Kidney (tissue), 14 donors: Measurements from ENCODE around the gene FOXA3. TPM values are rescaled to one million over a fixed set of nuclear protein-coding genes. Genes with fewer than 3 reads are reported as not detected.
A peak's percentile ranks its signal among the peaks of the same experiment; 100 is the strongest.

ENCODE experiments used
- DNase-seq, 5 donors: peaks; one replicate each; pipeline ENCODE4 v3.0.0-alpha.2; 2013 to 2020
- FAIRE-seq: peaks from 2 replicates; lab custom pipeline; 2012; peaks lifted over from hg19 to GRCh38; lab: Jason Lieb, UNC
- H3K27ac ChIP-seq, 2 donors: one replicate each; pipeline ENCODE4 v1.7.0; 2013; ENCODE audit warnings: low read depth in 2 of 2, low read length in 2 of 2, inconsistent platforms in 1 of 2
- H3K27me3 ChIP-seq: one replicate; pipeline ENCODE4 v1.7.1; 2013; ENCODE audit warnings: low read length, inconsistent platforms; ENCODE audit not compliant: control insufficient read depth, insufficient read depth
- H3K36me3 ChIP-seq, 3 donors: one replicate each; pipeline versions ENCODE4 v1.7.0 to v1.7.1; 2013; ENCODE audit warnings: low read length in 3 of 3, control low read depth in 1 of 3, inconsistent platforms in 1 of 3; ENCODE audit not compliant: insufficient read depth in 3 of 3, control insufficient read depth in 2 of 3
- H3K4me1 ChIP-seq, 3 donors: one replicate each; pipeline versions ENCODE4 v1.7.0 to v1.7.1; 2013; ENCODE audit warnings: low read length in 3 of 3, inconsistent platforms in 1 of 3, low read depth in 1 of 3; ENCODE audit not compliant: control insufficient read depth in 2 of 3, insufficient read depth in 2 of 3
- H3K4me3 ChIP-seq, 3 donors: one replicate each; pipeline versions ENCODE4 v1.7.0 to v1.8.1; 2013; ENCODE audit warnings: low read length in 3 of 3, control low read depth in 1 of 3, inconsistent platforms in 1 of 3
- H3K9ac ChIP-seq, 3 donors: one replicate each; pipeline versions ENCODE4 v1.7.0 to v1.7.1; 2013; ENCODE audit warnings: low read length in 3 of 3, control low read depth in 1 of 3, inconsistent platforms in 1 of 3
- H3K9me3 ChIP-seq, 3 donors: one replicate each; pipeline versions ENCODE4 v1.7.0 to v1.7.1; 2013; ENCODE audit warnings: low read length in 3 of 3, control low read depth in 1 of 3, inconsistent platforms in 1 of 3; ENCODE audit not compliant: control insufficient read depth in 2 of 3, insufficient read depth in 1 of 3
- CTCF ChIP-seq: IDR thresholded peaks from 3 replicates; pipeline ENCODE4 v1.5.1; 2012; ENCODE audit warnings: mild to moderate bottlenecking, moderate library complexity, borderline replicate concordance; ENCODE audit not compliant: insufficient read depth; ENCODE audit errors: extremely low read depth
- intact Hi-C: fragments of 100-400 bp; cut with DNase I; formaldehyde crosslinking; loops from one replicate; pipeline ENCODE4 v1.11.1; 2022
- polyA plus RNA-seq: library from polyadenylated mRNA; stranded (reverse); fragments of 350-450 nt; fragmentation: Illumina TruSeq; extraction: RNeasy Lipid Tissue Mini Kit (QIAGEN cat#74804); gene quantifications from one replicate; pipeline ENCODE4 v1.2.3, GENCODE V29; 2014; ENCODE audit warnings: low read depth, low replicate concordance; ENCODE audit not compliant: insufficient read depth
- total RNA-seq: library from RNA; stranded (reverse); fragmentation: NEBNext Ultra II Directional; extraction: Animal tissue kit (Norgen Biotek cat#: 25700); gene quantifications from one replicate; pipeline ENCODE4 v1.2.1, GENCODE V29; 2021
- donor health status: control.
- donor health status: control.
- donor health status: control.
- donor health status: control.
- donor health status: control.
- donor health status: DM: yes; HTN: yes; CAD: no.
- donor health status: Normal renal cell carcinoma (clear cell type).

FOXA3 gene
- total and polyA plus RNA-seq, 2 donors from 2014 or later = 1.8 to 3.7 TPM

- Histone ChIP-seq H3K27me3 (no peaks in the 10 kb centered on the region), H3K36me3 (no peaks in the 10 kb centered on the region), H3K4me3 (no peak overlapping the region), H3K27ac (no peak overlapping the region), H3K4me1 (no peaks in the 10 kb centered on the region), H3K9ac (no peak overlapping the region), H3K9me3 (no peaks in the 10 kb centered on the region)
- FAIRE-seq = no peak
- no peak for TF ChIP-seq CTCF
- intact Hi-C loops = no loop called here
- no peak for DNase-seq
Measured at GRCh38 chr19:45919678-45920077, 55.6 kb downstream of the FOXA3 start.

GRCh38 chr19:45920458-45920857, 56.3 kb downstream of the FOXA3 start:
- intact Hi-C loops = no loop called here
- no peaks in the 10 kb centered on the region for H3K4me1 ChIP-seq
- no peak overlapping the region for H3K4me3 ChIP-seq
- no peak for TF ChIP-seq CTCF
- H3K9ac ChIP-seq = no peak overlapping the region
- H3K36me3 ChIP-seq = no peaks in the 10 kb centered on the region
- peak in 1 of 5 donors; percentile 24 for DNase-seq
- FAIRE-seq = no peak
- no peak overlapping the region for H3K27ac ChIP-seq
- no peaks in the 10 kb centered on the region for H3K27me3 ChIP-seq
- H3K9me3 ChIP-seq = no peaks in the 10 kb centered on the region

- Histone ChIP-seq H3K4me1 (no peaks in the 10 kb centered on the region), H3K9me3 (no peaks in the 10 kb centered on the region), H3K4me3 (no peak overlapping the region), H3K36me3 (no peaks in the 10 kb centered on the region), H3K27ac (no peak overlapping the region), H3K27me3 (no peaks in the 10 kb centered on the region), H3K9ac (no peak overlapping the region)
- TF ChIP-seq CTCF = no peak
- intact Hi-C loops = no loop called here
- FAIRE-seq (no peak), DNase-seq (peak in 2 of 5 donors; percentile 1 to 25)
Measured at GRCh38 chr19:45922281-45922680, 58.2 kb downstream of the FOXA3 start.

Other genes starting within 250 kb of the FOXA3 start
- 93.8 TPM for gene EML2, start 224.9 kb upstream of the FOXA3 start, total RNA-seq
- gene EML2, start 224.9 kb upstream of the FOXA3 start, polyA plus RNA-seq = 36.6 TPM
- 3.3 TPM for gene GIPR, start 196.1 kb upstream of the FOXA3 start, total RNA-seq
- 0.65 TPM for gene GIPR, start 196.1 kb upstream of the FOXA3 start, polyA plus RNA-seq
- 252 TPM for gene SNRPD2, start 172.4 kb upstream of the FOXA3 start, total RNA-seq
- 358 TPM for gene SNRPD2, start 172.4 kb upstream of the FOXA3 start, polyA plus RNA-seq
- gene QPCTL, start 171.7 kb upstream of the FOXA3 start, total RNA-seq = 8.0 TPM
- 6.8 TPM for gene QPCTL, start 171.7 kb upstream of the FOXA3 start, polyA plus RNA-seq
- 16.6 TPM for gene FBXO46, start 133.4 kb upstream of the FOXA3 start, total RNA-seq
- gene FBXO46, start 133.4 kb upstream of the FOXA3 start, polyA plus RNA-seq = 6.5 TPM
- gene MEIOSIN, start 130.9 kb upstream of the FOXA3 start, total RNA-seq = not detected
- gene MEIOSIN, start 130.9 kb upstream of the FOXA3 start, polyA plus RNA-seq = not detected
- 19.4 TPM for gene SIX5, start 95.1 kb upstream of the FOXA3 start, total RNA-seq
- gene SIX5, start 95.1 kb upstream of the FOXA3 start, polyA plus RNA-seq = 15.2 TPM
- gene DMPK, start 81.8 kb upstream of the FOXA3 start, total RNA-seq = 63.0 TPM
- gene DMPK, start 81.8 kb upstream of the FOXA3 start, polyA plus RNA-seq = 31.3 TPM
- 60.9 TPM for gene DMWD, start 71.5 kb upstream of the FOXA3 start, total RNA-seq
- gene DMWD, start 71.5 kb upstream of the FOXA3 start, polyA plus RNA-seq = 22.2 TPM
- 0.13 TPM for gene RSPH6A, start 49.0 kb upstream of the FOXA3 start, total RNA-seq
- not detected for gene RSPH6A, start 49.0 kb upstream of the FOXA3 start, polyA plus RNA-seq
- 77.4 TPM for gene SYMPK, start 1.2 kb upstream of the FOXA3 start, total RNA-seq
- gene SYMPK, start 1.2 kb upstream of the FOXA3 start, polyA plus RNA-seq = 61.5 TPM
- gene IRF2BP1, start 21.8 kb downstream of the FOXA3 start, total RNA-seq = 23.2 TPM
- 18.2 TPM for gene IRF2BP1, start 21.8 kb downstream of the FOXA3 start, polyA plus RNA-seq
- gene MYPOP, start 38.3 kb downstream of the FOXA3 start, total RNA-seq = 6.7 TPM
- gene MYPOP, start 38.3 kb downstream of the FOXA3 start, polyA plus RNA-seq = 11.7 TPM
- not detected for gene NANOS2, start 50.5 kb downstream of the FOXA3 start, total RNA-seq
- gene NANOS2, start 50.5 kb downstream of the FOXA3 start, polyA plus RNA-seq = not detected
- gene NOVA2, start 109.5 kb downstream of the FOXA3 start, total RNA-seq = 8.5 TPM
- gene NOVA2, start 109.5 kb downstream of the FOXA3 start, polyA plus RNA-seq = 0.95 TPM
- 22.2 TPM for gene CCDC61, start 131.1 kb downstream of the FOXA3 start, total RNA-seq
- gene CCDC61, start 131.1 kb downstream of the FOXA3 start, polyA plus RNA-seq = 17.8 TPM
- gene PGLYRP1, start 158.7 kb downstream of the FOXA3 start, total RNA-seq = not detected
- not detected for gene PGLYRP1, start 158.7 kb downstream of the FOXA3 start, polyA plus RNA-seq
- gene IGFL4, start 176.7 kb downstream of the FOXA3 start, total RNA-seq = not detected
- gene IGFL4, start 176.7 kb downstream of the FOXA3 start, polyA plus RNA-seq = not detected